GM23338 (cell line): ENCODE measurements around the gene CDKN1C. TPM values are rescaled to one million over a fixed set of nuclear protein-coding genes. Genes with fewer than 3 reads are reported as not detected.

Source experiments
- ATAC-seq: fragments of 200-7000 bp; cut with Tn5 transposase; 3 replicates; pipeline ENCODE4 v1.9.1; 2020
- DNase-seq: peaks from one replicate; pipeline ENCODE4 v3.0.0-alpha.2; 2015; ENCODE audit warnings: low spot score
- H2AFZ ChIP-seq: fragments of 200-600 bp; sonication (generic); 2 replicates; pipeline ENCODE4 v1.8.0; 2016; ENCODE audit warnings: antibody characterized with exemption, mild to moderate bottlenecking, moderate library complexity
- H3F3A ChIP-seq: fragments of 200-600 bp; sonication (generic); replicated peaks from 2 replicates; pipeline ENCODE4 v1.8.0; 2017; ENCODE audit warnings: antibody characterized with exemption, mixed run types, low read depth
- H3K27ac ChIP-seq: fragments of 200-600 bp; sonication (generic); 2 replicates; pipeline ENCODE4 v1.6.1; 2016; ENCODE audit warnings: low read depth
- H3K27me3 ChIP-seq: fragments of 200-600 bp; sonication (generic); 2 replicates; pipeline ENCODE4 v1.8.0; 2016; ENCODE audit warnings: mild to moderate bottlenecking, mixed run types, moderate library complexity; ENCODE audit not compliant: insufficient read depth
- H3K36me3 ChIP-seq: fragments of 200-600 bp; sonication (generic); 2 replicates; pipeline ENCODE4 v1.8.0; 2016; ENCODE audit warnings: mild to moderate bottlenecking; ENCODE audit not compliant: insufficient read depth
- H3K4me1 ChIP-seq: fragments of 200-600 bp; sonication (generic); 2 replicates; pipeline ENCODE4 v1.8.0; 2016; ENCODE audit warnings: mild to moderate bottlenecking, moderate library complexity; ENCODE audit not compliant: insufficient read depth
- H3K4me2 ChIP-seq: fragments of 200-600 bp; sonication (generic); 2 replicates; pipeline ENCODE4 v1.7.1; 2017; ENCODE audit warnings: mixed run types
- H3K4me3 ChIP-seq: fragments of 200-600 bp; sonication (generic); 2 replicates; pipeline ENCODE4 v1.6.1; 2016; ENCODE audit warnings: mixed run types
- H3K79me2 ChIP-seq: fragments of 200-600 bp; sonication (generic); replicated peaks from 2 replicates; pipeline ENCODE4 v1.8.0; 2017; ENCODE audit warnings: mild to moderate bottlenecking; ENCODE audit not compliant: insufficient read depth
- H3K9me2 ChIP-seq: fragments of 200-600 bp; sonication (generic); 2 replicates; pipeline ENCODE4 v1.8.0; 2017; ENCODE audit not compliant: insufficient read depth
- H4K20me1 ChIP-seq: fragments of 200-600 bp; sonication (generic); replicated peaks from 2 replicates; pipeline ENCODE4 v1.8.0; 2017; ENCODE audit warnings: mild to moderate bottlenecking; ENCODE audit not compliant: insufficient read depth
- H3K27ac Mint-ChIP-seq: 2 replicates; pipeline ENCODE4 v1.8.0; 2020; ENCODE audit warnings: inconsistent platforms, mild to moderate bottlenecking, moderate library complexity, mixed read lengths
- H3K27me3 Mint-ChIP-seq: 3 replicates; pipeline ENCODE4 v1.8.0; 2022; ENCODE audit warnings: low read depth, mild to moderate bottlenecking, moderate library complexity, mixed read lengths, inconsistent platforms; ENCODE audit not compliant: insufficient read depth, poor library complexity
- H3K36me3 Mint-ChIP-seq: 3 replicates; pipeline ENCODE4 v1.8.0; 2021; ENCODE audit warnings: low read depth, mild to moderate bottlenecking, inconsistent platforms, moderate library complexity, mixed read lengths
- H3K4me1 Mint-ChIP-seq: 3 replicates; pipeline ENCODE4 v1.8.0; 2020; ENCODE audit warnings: mild to moderate bottlenecking, inconsistent platforms, mixed read lengths
- H3K4me3 Mint-ChIP-seq: 3 replicates; pipeline ENCODE4 v1.8.0; 2021; ENCODE audit warnings: moderate library complexity, mild to moderate bottlenecking, inconsistent platforms, mixed read lengths
- H3K9me3 Mint-ChIP-seq: 3 replicates; pipeline ENCODE4 v1.8.0; 2020; ENCODE audit warnings: moderate library complexity, mild to moderate bottlenecking, inconsistent platforms, mixed read lengths
- polyA plus RNA-seq: library from polyadenylated mRNA; unstranded; fragments of >200 nt; fragmentation: Nextera tagmentation; extraction: Ambion mirVana; gene quantifications from 2 replicates; pipeline ENCODE4 v1.2.1, GENCODE V29; 2016
- total RNA-seq: library from RNA; depleted of rRNA; stranded (reverse); fragments of >200 nt; shearing (Covaris generic); gene quantifications from 2 replicates; pipeline ENCODE4 v1.2.3, GENCODE V29; 2014
- TF ChIP-seq, protein P1 (sequence below): fragments of 250-450 bp; sonication (Bioruptor Pico); IDR thresholded peaks from 2 replicates; pipeline ENCODE4 v1.5.0; 2020; ENCODE audit warnings: mild to moderate bottlenecking, moderate library complexity
- TF ChIP-seq, protein P2 (sequence below), 2 experiments: fragments of 200-600 bp in 1 of 2; sonication (generic) in 1 of 2; conservative IDR thresholded peaks; 2 replicates each; pipeline versions ENCODE4 v1.5.1 to v1.6.1; 2016 to 2017; ENCODE audit warnings: antibody characterized with exemption in 2 of 2, low read depth in 2 of 2, mild to moderate bottlenecking in 2 of 2, moderate library complexity in 1 of 2

Gene CDKN1C
- total and polyA plus RNA-seq, 2 experiments from 2014 or later: 19.3 to 23.5 TPM

DNA sequence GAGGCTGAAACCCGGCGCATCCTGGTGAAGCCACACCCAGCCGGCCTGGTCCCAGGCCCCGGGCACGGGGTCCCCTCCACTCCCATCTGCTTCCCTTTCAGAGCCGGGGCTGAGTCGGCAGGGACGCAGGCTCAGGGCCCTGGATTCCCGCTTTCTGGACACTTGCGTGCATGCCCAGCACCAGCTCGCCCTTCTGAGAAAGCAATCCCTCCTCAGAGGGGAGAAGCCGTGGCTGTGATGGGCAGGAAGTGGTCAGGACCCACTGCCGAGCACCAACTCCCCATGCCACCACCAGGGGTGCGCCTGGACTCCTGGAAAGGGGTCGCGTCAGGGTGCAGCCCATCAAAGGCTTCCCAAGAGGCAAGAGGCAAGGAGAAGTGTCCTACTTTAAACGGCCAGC is 15.1 kb downstream of the CDKN1C start:
- Mint-ChIP-seq H3K27me3 (peaks cover 65% of the 10 kb centered on the region), H3K4me1 (peaks cover 34% of the 10 kb centered on the region), H3K9me3 (peaks cover 21% of the 10 kb centered on the region), H3K36me3 (peaks cover 9% of the 10 kb centered on the region; the same call in 1 of the 3 replicates), H3K27ac (no peak overlapping the region), H3K4me3 (peak overlapping the region; percentile 12; the same call in 1 of the 3 replicates)
- peak; percentile 37 for DNase-seq
- Histone ChIP-seq H3F3A (peaks cover 19% of the 10 kb centered on the region; the same call in 1 of the 2 replicates), H3K9me2 (no peaks in the 10 kb centered on the region), H3K4me1 (peaks cover 33% of the 10 kb centered on the region), H3K27me3 (peaks cover 80% of the 10 kb centered on the region), H3K4me2 (peak overlapping the region; percentile 78), H2AFZ (peak overlapping the region; percentile 47; the same call in 1 of the 2 replicates), H3K79me2 (no peaks in the 10 kb centered on the region), H3K36me3 (no peaks in the 10 kb centered on the region), H3K27ac (no peak overlapping the region), H3K4me3 (peak overlapping the region; percentile 44; the same call in 1 of the 2 replicates), H4K20me1 (no peaks in the 10 kb centered on the region)
- TF ChIP-seq, protein P1, sequence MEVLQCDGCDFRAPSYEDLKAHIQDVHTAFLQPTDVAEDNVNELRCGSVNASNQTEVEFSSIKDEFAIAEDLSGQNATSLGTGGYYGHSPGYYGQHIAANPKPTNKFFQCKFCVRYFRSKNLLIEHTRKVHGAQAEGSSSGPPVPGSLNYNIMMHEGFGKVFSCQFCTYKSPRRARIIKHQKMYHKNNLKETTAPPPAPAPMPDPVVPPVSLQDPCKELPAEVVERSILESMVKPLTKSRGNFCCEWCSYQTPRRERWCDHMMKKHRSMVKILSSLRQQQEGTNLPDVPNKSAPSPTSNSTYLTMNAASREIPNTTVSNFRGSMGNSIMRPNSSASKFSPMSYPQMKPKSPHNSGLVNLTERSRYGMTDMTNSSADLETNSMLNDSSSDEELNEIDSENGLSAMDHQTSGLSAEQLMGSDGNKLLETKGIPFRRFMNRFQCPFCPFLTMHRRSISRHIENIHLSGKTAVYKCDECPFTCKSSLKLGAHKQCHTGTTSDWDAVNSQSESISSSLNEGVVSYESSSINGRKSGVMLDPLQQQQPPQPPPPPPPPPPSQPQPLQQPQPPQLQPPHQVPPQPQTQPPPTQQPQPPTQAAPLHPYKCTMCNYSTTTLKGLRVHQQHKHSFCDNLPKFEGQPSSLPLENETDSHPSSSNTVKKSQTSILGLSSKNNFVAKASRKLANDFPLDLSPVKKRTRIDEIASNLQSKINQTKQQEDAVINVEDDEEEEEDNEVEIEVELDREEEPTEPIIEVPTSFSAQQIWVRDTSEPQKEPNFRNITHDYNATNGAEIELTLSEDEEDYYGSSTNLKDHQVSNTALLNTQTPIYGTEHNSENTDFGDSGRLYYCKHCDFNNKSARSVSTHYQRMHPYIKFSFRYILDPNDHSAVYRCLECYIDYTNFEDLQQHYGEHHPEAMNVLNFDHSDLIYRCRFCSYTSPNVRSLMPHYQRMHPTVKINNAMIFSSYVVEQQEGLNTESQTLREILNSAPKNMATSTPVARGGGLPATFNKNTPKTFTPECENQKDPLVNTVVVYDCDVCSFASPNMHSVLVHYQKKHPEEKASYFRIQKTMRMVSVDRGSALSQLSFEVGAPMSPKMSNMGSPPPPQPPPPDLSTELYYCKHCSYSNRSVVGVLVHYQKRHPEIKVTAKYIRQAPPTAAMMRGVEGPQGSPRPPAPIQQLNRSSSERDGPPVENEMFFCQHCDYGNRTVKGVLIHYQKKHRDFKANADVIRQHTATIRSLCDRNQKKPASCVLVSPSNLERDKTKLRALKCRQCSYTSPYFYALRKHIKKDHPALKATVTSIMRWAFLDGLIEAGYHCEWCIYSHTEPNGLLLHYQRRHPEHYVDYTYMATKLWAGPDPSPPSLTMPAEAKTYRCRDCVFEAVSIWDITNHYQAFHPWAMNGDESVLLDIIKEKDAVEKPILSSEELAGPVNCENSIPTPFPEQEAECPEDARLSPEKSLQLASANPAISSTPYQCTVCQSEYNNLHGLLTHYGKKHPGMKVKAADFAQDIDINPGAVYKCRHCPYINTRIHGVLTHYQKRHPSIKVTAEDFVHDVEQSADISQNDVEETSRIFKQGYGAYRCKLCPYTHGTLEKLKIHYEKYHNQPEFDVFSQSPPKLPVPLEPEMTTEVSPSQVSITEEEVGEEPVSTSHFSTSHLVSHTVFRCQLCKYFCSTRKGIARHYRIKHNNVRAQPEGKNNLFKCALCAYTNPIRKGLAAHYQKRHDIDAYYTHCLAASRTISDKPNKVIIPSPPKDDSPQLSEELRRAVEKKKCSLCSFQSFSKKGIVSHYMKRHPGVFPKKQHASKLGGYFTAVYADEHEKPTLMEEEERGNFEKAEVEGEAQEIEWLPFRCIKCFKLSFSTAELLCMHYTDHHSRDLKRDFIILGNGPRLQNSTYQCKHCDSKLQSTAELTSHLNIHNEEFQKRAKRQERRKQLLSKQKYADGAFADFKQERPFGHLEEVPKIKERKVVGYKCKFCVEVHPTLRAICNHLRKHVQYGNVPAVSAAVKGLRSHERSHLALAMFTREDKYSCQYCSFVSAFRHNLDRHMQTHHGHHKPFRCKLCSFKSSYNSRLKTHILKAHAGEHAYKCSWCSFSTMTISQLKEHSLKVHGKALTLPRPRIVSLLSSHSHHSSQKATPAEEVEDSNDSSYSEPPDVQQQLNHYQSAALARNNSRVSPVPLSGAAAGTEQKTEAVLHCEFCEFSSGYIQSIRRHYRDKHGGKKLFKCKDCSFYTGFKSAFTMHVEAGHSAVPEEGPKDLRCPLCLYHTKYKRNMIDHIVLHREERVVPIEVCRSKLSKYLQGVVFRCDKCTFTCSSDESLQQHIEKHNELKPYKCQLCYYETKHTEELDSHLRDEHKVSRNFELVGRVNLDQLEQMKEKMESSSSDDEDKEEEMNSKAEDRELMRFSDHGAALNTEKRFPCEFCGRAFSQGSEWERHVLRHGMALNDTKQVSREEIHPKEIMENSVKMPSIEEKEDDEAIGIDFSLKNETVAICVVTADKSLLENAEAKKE: no peak
- TF ChIP-seq, protein P2, sequence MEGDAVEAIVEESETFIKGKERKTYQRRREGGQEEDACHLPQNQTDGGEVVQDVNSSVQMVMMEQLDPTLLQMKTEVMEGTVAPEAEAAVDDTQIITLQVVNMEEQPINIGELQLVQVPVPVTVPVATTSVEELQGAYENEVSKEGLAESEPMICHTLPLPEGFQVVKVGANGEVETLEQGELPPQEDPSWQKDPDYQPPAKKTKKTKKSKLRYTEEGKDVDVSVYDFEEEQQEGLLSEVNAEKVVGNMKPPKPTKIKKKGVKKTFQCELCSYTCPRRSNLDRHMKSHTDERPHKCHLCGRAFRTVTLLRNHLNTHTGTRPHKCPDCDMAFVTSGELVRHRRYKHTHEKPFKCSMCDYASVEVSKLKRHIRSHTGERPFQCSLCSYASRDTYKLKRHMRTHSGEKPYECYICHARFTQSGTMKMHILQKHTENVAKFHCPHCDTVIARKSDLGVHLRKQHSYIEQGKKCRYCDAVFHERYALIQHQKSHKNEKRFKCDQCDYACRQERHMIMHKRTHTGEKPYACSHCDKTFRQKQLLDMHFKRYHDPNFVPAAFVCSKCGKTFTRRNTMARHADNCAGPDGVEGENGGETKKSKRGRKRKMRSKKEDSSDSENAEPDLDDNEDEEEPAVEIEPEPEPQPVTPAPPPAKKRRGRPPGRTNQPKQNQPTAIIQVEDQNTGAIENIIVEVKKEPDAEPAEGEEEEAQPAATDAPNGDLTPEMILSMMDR (conservative IDR thresholded peaks at IDR 0.05; ENCODE audit: low read depth in 2 of 2): peak; percentile 32 to 38; a peak in 3 of 4 replicates
- ATAC-seq: peak; percentile 14
